Stimulated activated CD8-positive, alpha-beta memory T cell treated with anti-CD3 and anti-CD28 coated beads, Interleukin-12 subunit alpha, Interleukin-12 subunit beta, amount 100 ng/mL, for 1 hour (primary cell): ENCODE measurements around the gene SDF2L1.
"Not testable (repeated sequence)": the region's sequence is repeated elsewhere in the genome, so short reads cannot be mapped to it uniquely, and the experiment has no call there.

Experiments used
- DNase-seq: peaks from one replicate; pipeline ENCODE4 v3.0.0-alpha.2; 2020; ENCODE audit warnings: low read depth

SDF2L1 gene, protein sequence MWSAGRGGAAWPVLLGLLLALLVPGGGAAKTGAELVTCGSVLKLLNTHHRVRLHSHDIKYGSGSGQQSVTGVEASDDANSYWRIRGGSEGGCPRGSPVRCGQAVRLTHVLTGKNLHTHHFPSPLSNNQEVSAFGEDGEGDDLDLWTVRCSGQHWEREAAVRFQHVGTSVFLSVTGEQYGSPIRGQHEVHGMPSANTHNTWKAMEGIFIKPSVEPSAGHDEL

DNA sequence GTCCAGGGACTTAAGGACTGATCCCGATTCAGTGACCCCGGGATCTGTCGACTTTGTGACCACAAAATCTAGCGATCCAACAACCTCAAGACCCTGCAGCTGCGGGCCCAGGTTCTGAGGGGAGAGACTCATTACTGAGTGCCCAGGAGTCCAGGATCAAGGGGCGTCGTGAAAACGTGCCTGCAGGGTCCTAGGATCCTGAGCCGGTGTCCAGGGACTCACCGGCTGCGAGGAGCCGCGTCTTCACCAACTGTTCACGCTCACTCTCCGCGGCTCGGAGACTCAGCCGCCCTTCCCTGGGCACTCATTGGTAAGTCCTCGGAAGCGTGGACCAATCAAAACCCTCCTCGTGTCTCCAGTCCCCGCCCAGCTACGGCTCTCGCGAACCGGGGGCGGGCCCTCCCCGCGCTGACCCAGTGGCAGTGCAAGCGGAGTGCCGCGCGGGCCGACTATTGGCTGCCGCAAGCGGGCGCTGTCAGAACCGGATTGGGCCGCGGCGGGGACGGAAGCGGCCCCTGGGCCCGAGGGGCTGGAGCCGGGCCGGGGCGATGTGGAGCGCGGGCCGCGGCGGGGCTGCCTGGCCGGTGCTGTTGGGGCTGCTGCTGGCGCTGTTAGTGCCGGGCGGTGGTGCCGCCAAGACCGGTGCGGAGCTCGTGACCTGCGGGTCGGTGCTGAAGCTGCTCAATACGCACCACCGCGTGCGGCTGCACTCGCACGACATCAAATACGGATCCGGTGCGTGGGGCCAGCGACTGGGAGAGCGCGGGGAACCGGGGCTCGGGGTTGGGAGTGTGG lies at the start of gene SDF2L1:
Gene SDF2L1 (plus strand): TSS at position 514 of the 795 bp plus-strand sequence. CDS start 35 bp downstream, at position 549.
- peak; percentile 96 for DNase-seq

- DNase-seq: no peak
Measured at GRCh38 chr22:21592422-21592821, 49.7 kb upstream of the SDF2L1 start.

DNA sequence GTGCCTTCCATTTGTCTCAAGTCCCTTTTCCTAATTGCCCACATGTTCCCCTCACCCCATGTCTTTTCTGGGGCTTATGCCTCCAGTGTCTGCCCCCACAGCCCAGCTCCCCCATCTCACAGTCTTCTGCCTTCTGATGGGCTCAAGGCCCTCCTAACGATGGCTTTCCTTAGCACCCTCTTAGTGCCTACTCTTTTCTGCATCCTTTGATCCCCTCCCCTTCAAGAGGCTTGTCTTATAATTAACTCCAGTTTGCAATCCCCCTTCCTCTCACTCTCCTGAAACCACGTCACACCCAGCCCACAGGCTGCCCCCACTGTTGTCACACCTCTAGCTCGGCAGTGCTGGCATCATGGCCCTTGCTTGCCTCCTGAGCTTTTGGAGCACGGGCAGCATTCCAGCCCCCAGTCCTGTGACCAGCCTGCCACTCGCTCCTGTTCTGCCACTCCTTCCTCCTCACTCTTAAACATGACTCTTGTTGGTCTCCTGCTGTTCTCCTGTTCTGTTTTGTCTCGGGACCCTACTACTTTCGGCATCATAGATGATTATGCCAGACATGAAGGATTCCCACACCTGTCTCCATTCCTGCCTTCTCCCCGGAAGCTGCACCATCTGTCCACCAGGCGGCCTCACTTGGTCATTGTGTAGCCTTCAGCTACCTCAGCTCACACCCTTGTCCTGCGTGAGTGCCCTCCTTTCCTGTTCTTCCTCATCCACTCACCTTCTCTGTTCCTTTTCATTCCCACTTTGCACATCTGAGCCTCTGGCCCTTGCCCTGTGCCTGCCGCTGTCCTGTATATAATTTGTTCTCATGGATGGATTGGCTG lies 48.5 kb upstream of the SDF2L1 start:
- no peak for DNase-seq

DNA sequence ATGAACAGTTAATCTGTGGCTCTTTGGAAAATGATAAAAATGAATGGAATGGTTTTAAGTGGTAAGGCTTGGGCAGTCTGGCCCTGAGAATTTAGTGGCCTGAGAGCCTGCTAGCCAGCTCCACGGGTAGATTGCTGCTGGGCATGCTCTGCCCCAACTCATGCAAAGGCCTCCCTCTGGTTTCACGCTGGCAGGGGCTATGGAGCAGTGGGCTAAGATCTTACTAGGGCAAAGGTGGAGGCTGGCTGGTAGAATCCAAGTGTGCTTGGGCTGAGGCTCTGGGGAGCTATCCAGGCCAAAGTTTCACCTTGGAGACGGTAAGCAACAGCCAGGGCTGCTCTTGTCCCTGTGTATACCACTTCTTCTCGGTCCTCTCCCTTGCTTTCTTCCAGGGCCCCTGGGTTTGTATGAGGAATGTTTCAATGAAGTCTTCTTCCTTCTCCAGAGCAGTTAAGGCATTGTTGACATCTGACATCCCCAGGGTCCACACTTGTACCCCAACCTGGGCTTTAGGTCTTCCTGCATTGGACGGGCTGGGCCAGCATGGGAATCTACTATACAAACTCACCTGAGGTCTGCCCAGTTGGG lies 47.1 kb upstream of the SDF2L1 start:
- no peak for DNase-seq

DNA sequence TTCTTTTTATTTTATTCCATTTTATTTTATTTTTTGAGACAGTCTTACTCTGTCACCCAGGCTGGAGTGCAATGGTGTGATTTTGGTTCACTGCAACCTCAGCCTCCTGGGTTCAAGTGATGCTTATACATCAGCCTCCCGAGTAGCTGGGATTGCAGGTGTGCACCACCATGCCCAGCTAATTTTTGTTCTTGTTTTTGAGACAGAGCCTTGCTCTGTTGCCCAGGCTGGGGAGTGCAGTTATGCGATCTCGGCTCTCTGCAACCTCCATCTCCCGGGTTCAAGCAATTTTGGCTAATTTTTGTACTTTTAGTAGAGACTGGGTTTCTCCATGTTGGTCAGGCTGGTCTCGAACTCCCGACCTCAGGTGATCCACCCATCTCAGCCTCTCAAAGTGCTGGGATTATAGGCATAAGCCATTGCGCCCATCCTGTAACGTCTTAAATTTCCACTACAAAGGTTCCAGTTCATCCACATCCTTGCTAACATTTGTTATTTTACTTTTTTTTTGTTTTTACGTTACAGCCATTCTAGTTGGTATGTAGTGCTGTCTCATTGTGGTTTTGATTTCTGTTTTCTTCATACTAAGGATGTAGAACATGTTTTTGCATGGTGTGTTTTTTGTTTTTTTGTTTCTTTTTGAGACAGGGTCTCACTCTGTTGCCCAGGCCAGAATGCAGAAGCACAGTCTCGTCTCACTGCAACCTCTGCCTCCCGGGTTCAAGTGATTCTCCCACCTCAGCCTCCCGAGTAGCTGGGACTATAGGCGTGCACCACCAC lies 45.6 kb upstream of the SDF2L1 start:
- DNase-seq: not testable (repeated sequence)

DNA sequence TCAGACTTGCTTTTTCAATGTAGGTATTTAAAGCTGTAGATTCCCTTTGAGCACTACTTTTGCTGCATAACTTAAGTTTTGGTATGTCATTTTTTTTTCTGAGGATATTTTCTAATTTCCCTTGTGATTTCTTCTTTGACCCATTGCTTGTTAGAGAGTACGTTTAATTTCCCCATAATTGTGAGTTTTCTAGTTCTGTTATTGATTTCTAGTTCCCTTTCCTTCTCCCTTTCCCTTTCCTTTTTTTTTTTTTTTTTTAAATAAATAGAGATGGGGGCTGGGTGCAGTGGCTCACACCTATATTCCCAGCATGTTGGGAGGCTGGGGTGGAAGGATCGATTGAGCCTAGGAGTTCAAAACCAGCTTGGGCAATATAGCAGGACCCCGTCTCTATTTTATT lies 43.8 kb upstream of the SDF2L1 start:
- no peak for DNase-seq

DNA sequence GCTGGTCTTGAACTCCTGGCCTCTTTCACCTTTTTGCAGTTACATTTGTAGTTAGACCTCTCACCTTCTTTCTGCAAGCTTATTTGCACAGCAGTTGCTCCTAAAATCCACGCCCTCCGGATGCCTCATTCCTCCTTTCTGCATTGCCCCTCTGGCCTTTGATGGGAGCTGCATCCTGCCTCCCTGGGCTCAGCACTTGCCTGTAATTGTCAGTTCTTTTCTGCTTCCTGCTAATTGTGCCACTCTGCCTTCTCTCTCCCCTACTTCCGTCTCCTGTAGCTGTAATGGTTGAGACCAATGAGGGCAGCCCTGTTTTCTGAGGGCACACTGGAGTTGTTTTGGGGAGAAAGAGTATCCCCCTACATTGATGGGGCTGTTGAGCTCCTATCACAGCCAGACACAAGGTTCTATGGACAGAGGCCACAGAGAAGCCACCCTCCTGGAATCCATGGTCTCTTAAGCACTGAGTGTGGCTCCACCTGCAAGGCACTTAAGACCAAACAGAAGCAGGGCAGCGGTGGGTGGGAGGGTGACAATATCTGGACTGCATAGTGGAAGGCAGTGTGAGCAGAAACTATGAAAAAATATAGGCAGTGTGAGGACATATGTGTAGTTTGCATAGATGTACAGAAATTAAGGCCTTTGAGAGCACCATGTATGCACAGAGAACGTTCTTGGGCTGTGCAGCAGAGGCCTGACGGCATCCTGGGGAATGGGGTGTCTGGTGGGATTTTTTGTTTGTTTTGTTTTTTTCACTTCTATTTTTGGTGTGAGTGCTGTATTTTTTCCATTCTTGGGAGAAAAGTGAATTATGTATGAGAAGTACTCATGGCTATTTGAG lies 42.8 kb upstream of the SDF2L1 start:
- no peak for DNase-seq

DNA sequence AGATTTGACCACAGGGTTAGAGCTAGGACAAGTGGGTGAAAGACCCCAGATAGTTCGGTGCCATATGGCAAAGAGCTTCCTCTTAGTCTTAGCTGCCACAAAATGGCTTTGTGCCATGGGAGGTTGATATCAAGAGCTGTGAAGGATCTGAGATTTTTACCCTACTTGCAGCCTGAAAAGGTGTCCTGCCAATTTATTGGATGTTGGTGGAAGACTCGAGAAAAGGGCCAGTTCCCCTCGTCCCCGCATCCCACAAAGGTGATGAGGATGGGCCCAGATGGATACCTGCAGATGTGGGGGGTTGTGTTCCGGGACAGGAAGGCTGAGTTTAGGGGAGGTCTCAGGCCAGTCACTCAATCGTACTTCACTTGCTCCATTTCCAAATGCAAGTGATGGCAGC lies 39.5 kb upstream of the SDF2L1 start:
- no peak for DNase-seq

GRCh38 chr22:21603973-21604372 lies 38.1 kb upstream of the SDF2L1 start:
- DNase-seq: no peak

DNA sequence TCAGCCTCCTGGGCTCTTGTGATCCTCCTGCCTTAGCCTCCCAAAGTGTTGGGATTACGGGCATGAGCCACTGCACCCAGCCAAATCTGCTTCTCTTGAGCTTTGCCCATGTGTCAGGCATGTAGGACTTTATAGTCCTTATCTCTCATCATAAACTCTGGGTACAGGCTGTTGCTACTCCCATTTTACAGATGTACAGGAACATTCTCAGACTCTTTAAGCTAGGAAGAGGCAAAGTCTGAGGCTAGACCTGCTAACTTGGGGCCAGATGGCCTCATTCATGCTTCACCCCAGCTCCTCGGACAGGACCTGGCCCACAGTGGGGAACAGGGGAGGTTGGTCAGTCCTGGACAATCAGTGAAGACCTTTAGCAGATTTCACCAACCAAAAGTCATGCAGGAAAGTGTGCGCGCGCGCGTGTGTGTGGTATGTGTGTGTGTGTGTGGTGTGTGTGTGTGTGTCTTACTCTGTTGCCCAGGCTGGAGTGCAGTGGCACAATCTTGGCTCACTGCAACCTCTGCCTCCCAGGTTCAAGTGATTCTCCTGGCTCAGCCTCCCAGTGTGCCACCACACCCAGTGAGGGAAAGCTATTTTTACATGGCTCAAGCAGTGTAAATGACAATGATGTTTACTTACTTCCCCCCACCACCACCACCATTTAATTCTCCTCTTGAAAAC lies 36.1 kb upstream of the SDF2L1 start:
- no peak for DNase-seq

- no peak for DNase-seq
Measured at GRCh38 chr22:21606775-21607174, 35.3 kb upstream of the SDF2L1 start.

GRCh38 chr22:21609556-21610157 lies 32.4 kb upstream of the SDF2L1 start:
- DNase-seq: not testable (repeated sequence)

DNA sequence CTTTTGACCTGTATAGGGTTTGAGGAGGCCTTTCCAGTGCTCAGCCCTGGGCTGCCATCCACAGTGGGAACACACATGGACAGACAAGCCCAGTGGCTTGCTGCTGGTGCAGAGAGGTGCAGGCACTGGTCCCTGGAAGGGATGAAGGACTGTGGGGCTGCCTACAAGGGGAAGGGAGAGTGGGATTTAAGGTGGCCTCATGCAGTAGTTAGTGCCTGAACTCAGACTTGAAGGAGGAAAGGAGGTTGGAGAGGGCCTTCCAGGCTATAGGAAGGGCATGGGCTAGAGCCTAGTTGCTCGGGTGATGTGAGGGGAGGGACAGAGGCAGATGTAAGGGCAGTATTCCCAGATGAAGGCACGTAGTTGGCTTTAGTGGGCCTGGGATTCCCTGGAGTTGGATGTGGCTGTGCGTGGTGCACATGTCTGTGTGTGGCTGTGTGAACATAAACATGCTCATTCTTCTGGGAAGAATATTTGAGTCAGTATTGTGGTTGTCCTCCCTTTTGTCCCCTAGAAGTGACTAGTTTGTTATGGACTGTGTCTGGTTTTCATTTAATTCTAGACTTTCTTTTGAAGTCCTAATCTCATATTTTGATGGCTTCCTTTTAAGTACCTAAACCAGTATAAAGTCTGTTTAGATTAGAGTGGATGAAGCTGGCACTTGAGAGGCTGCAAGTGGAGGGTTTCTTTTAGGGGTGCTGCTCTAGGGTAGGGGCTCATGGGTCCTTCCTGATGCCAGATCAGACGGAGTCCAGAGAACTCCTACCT lies 30.7 kb upstream of the SDF2L1 start:
- DNase-seq: no peak

DNA sequence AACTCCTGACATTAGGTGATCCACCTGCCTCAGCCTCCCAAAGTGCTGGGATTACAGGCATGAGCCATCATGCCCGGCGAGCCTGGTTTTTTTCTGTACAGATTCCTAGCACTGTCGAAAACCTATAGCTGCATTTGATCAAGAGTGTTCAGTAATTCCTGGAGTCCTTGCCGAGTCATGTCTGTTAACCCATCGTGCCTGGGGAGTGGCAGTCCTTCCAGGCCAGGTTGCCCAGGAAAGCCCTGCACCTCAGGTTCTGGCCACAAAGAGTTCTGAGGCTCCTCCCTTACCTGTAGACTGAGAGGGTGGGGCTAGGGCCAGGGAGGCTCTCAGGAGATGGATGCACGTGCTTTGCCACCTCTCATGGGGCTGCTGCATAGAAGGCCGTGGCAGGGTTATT lies 29.2 kb upstream of the SDF2L1 start:
- no peak for DNase-seq

- DNase-seq: no peak
Measured at GRCh38 chr22:21613553-21614233, 28.4 kb upstream of the SDF2L1 start.

DNA sequence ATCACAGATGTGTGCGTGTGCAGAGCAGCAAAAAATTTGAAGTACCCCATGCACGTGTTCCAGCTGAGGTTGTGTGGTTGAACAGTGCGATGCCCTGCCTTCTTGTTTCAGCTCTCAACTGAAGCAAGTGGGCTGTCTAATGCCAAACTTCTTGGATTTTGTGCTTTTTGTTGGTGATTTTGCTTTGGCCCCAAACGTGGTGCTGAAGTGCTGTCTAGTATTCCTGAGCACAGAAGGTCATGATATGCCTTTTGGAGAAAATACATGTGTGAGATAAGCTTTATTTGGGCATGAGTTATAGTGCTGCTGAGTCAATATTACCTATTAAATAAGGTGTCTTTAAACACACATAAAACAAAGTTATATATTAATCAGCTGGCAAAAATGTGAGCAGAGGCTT lies 26.4 kb upstream of the SDF2L1 start:
- DNase-seq: no peak

GRCh38 chr22:21617337-21617736 lies 24.8 kb upstream of the SDF2L1 start:
- DNase-seq: not testable (repeated sequence)

DNA sequence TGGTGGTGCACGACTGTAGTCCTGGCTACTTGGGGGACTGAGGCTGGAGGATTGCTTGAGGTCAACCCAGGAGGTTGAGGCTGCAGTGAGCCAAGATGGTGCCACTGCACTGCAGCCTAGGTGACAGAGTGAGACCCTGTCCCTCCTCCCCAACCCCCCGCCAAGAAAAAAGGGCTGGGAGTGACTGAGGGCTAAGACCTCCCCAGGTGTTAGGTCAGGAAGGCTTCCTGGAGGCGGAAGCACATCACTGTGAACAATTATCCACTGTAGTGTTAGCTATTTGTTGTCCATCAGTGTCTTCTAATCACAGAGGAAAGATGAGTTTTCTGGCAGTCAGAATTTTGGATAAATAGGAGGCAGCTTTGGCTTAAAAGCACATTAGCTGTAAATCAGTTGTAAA lies 21.1 kb upstream of the SDF2L1 start:
- no peak for DNase-seq
